DLD1 (cell line): ENCODE results near the gene NR2C2AP.
"Not testable (repeated sequence)": the region's sequence is repeated elsewhere in the genome, so short reads cannot be mapped to it uniquely, and the experiment has no call there.

Source experiments
- in situ Hi-C: cut with HindIII; loops from 2 replicates; pipeline ENCODE4 v1.10.0; 2017; ENCODE audit warnings: low sequenced_read_pairs

NR2C2AP gene, protein sequence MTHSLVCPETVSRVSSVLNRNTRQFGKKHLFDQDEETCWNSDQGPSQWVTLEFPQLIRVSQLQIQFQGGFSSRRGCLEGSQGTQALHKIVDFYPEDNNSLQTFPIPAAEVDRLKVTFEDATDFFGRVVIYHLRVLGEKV

GRCh38 chr19:19203012-19203856 lies at the start of gene NR2C2AP:
TSS of gene NR2C2AP (minus strand) at chr19:19203414. CDS start at chr19:19203060, 354 bp downstream.
- in situ Hi-C loops = no loop called here

GRCh38 chr19:19250196-19250801 lies 47.1 kb upstream of the NR2C2AP start:
- in situ Hi-C loops = no loop called here

- in situ Hi-C loops = no loop called here
Observed at GRCh38 chr19:19240476-19240875, 37.3 kb upstream of the NR2C2AP start.

- in situ Hi-C loops = no loop called here
Observed at GRCh38 chr19:19239675-19240074, 36.5 kb upstream of the NR2C2AP start.

DNA sequence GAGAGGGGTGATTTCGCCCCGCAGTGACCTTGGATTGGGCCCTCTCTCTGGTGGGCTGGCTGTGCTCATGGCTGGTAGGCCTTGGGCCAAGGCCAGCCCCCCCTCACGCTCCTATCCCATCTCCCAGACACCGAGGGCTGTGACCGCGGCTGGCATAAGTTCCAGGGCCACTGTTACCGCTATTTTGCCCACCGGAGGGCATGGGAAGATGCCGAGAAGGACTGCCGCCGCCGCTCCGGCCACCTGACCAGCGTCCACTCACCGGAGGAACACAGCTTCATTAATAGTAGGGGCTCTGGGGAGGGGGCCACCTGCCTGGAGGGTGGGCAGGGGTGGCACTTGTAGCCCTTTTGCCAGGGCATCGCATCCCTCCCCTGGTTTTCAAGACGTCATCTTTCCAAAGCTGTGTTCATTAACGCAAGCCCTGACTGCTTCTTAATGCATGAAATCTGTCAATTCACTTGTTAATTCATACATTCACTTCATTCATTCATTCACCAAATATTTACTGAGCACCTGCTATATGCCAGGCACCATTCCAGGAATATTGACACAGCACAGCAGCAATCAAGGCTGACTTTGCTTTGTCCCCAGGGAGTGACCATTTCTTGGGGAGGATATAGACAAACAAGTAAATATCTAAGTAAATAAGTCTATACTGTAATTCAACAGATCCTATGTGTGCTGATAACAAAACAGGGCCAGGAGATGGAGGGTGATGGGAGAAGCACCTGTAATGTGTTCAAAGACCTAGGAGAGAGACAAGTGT lies 35.1 kb upstream of the NR2C2AP start:
- in situ Hi-C loops = no loop called here

GRCh38 chr19:19236173-19236572 lies 33.0 kb upstream of the NR2C2AP start:
- in situ Hi-C loops = no loop called here

GRCh38 chr19:19234220-19234816 lies 31.1 kb upstream of the NR2C2AP start:
- in situ Hi-C loops = no loop called here

DNA sequence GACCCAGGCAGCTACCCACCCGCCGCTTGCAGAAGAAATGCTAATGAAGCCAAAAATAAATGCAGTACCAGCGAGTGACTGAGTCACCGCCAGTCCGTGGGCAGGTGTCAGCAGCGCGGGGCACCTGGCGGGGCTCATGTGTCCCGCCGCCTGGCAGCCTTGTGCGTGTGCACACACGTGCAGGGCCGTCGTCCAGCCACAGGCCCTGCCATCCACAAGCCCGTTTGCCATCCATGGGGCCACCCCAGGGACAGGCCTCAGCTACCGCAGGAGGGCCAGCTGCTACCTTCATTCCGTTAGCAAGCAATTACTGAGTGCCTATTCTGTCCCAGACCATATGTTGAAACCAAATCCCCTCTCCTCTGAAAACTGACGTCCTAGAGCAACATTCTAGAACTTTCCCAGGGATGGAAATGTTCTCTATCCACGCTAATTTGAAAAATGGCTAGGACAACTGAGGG lies 29.1 kb upstream of the NR2C2AP start:
- in situ Hi-C loops = no loop called here

GRCh38 chr19:19230999-19231398 lies 27.8 kb upstream of the NR2C2AP start:
- in situ Hi-C loops = no loop called here

GRCh38 chr19:19229701-19230100 lies 26.5 kb upstream of the NR2C2AP start:
- in situ Hi-C loops = no loop called here

DNA sequence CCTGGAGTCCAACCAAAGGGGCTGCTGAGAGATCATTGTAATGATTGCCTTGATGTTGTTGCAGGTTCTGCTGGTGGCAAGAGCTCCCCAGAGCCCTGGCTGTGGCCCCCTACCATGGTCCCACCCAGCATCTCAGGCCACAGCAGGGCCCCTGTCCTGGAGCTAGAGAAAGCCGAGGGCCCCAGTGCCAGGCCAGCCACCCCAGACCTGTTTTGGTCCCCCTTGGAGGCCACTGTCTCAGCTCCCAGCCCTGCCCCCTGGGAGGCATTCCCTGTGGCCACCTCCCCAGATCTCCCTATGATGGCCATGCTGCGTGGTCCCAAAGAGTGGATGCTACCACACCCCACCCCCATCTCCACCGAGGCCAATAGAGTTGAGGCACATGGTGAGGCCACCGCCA lies 24.0 kb upstream of the NR2C2AP start:
- in situ Hi-C loops = no loop called here

DNA sequence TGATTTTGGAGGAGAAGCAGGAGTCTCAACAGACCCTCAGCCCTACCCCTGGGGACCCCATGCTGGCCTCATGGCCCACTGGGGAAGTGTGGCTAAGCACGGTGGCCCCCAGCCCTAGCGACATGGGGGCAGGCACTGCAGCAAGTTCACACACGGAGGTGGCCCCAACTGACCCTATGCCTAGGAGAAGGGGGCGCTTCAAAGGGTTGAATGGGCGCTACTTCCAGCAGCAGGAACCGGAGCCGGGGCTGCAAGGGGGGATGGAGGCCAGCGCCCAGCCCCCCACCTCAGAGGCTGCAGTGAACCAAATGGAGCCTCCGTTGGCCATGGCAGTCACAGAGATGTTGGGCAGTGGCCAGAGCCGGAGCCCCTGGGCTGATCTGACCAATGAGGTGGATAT lies 23.4 kb upstream of the NR2C2AP start:
- in situ Hi-C loops = no loop called here

GRCh38 chr19:19226204-19226603 lies 23.0 kb upstream of the NR2C2AP start:
- in situ Hi-C loops = no loop called here

DNA sequence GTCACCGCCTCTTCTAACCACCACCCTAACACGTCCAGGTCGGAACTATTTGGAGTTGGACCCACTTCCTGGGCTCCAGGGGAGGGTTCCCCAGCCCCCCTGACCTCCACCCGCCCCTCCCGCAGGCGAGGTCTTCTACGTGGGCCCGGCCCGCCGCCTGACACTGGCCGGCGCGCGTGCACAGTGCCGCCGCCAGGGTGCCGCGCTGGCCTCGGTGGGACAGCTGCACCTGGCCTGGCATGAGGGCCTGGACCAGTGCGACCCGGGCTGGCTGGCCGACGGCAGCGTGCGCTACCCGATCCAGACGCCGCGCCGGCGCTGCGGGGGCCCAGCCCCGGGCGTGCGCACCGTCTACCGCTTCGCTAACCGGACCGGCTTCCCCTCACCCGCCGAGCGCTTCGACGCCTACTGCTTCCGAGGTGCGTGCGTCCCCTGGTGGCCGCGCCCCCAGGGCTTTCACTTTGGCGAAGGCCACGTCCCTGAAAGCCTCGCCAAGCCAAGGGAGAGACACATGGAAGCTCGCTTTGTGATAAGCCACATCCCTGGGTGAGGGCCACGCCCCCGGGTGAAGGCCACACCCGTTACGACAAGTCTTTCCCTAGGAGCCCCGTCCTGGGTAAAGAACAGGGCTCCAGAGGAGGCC lies 21.8 kb upstream of the NR2C2AP start:
- in situ Hi-C loops = no loop called here

GRCh38 chr19:19224150-19224851 lies 21.1 kb upstream of the NR2C2AP start:
- in situ Hi-C loops = no loop called here

GRCh38 chr19:19223636-19224035 lies 20.4 kb upstream of the NR2C2AP start:
- in situ Hi-C loops = no loop called here

- in situ Hi-C loops = no loop called here
Observed at GRCh38 chr19:19223060-19223459, 19.8 kb upstream of the NR2C2AP start.

DNA sequence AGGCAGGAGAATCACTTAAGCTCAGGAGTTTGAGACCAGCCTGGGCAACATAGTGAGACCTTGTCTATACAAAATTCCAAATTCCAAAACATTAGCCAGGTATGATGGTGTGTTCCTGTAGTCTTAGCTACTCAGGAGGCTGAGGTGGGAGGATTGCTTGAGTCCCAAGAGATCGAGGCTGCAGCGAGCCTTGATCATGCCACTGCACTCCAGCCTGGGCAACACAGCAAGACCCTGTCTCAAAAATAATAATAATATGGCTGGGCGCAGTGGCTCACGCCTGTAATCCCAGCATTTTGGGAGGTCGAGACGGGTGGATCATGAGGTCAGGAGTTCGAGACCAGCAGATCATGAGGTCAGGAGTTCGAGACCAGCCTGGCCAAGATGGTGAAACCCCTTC lies 17.8 kb upstream of the NR2C2AP start:
- in situ Hi-C loops = not testable (repeated sequence)

DNA sequence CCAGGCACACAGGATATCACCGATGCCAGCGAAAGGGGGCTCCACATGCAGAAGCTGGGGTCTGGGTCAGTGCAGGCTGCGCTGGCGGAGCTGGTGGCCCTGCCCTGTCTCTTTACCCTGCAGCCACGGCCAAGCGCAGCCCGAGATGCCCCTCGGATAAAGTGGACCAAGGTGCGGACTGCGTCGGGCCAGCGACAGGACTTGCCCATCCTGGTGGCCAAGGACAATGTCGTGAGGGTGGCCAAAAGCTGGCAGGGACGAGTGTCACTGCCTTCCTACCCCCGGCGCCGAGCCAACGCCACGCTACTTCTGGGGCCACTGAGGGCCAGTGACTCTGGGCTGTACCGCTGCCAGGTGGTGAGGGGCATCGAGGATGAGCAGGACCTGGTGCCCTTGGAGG lies 15.7 kb upstream of the NR2C2AP start:
- in situ Hi-C loops = no loop called here

- in situ Hi-C loops = no loop called here
Observed at GRCh38 chr19:19217099-19217498, 13.9 kb upstream of the NR2C2AP start.
